Nephron (organoid): ENCODE data around the gene OR5K2.

Experiments
- H3K27ac Mint-ChIP-seq, 3 experiments: 2 replicates each; pipeline ENCODE4 v1.8.0; 2020; ENCODE audit warnings: mixed read lengths in 3 of 3, mild to moderate bottlenecking in 2 of 3, moderate library complexity in 1 of 3
- H3K27me3 Mint-ChIP-seq: 2 replicates; pipeline ENCODE4 v1.8.0; 2021; ENCODE audit warnings: low read depth, mild to moderate bottlenecking, moderate library complexity, mixed read lengths
- H3K36me3 Mint-ChIP-seq: 2 replicates; pipeline ENCODE4 v1.8.0; 2020; ENCODE audit warnings: low read depth, mixed read lengths
- H3K4me1 Mint-ChIP-seq: 2 replicates; pipeline ENCODE4 v1.8.0; 2020; ENCODE audit warnings: mixed read lengths
- H3K4me3 Mint-ChIP-seq, 3 experiments: 2 replicates each; pipeline ENCODE4 v1.8.0; 2020; ENCODE audit warnings: mild to moderate bottlenecking in 3 of 3, mixed read lengths in 3 of 3, moderate library complexity in 2 of 3
- H3K9me3 Mint-ChIP-seq: 2 replicates; pipeline ENCODE4 v1.8.0; 2020; ENCODE audit warnings: mixed read lengths
- CTCF ChIP-seq, 3 experiments: fragments of 200-600 bp; sonication (generic); IDR thresholded peaks; one replicate each; pipeline ENCODE4 v1.5.0; 2021; ENCODE audit warnings: antibody characterized with exemption in 3 of 3; ENCODE audit not compliant: unreplicated experiment in 3 of 3

Gene OR5K2

DNA sequence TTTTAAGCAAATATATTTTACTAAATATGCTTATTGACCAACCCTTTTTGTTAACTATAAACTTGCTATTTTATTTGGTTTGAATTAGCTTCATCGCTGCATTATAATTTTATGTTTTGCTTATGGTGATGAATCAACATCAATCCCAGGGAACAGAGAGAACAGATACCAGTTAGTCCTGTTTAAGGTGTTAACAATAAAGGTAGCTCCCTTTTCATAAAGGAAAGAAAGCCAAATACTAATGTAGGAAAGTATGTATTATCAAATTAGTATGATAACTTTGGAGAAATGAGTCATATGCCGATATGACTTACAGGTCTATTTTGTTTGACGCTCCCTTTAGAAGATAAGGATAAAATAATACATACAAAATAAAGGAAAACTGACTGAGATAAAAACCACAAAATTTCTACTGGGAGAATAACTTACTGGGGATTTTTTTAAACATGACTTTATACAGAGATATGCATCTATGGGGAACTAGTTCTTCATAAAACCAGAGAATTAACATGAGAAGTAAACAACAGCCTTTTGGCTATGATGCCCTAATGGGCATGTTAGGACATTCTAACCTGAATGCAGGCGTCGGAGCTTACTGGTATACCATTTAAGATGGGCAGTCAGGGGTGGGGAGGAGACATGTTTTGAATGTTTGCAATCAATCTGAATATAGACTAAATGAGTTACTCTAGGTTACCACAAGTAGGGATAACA is 4.5 kb downstream of the OR5K2 start:
- H3K4me3 Mint-ChIP-seq = no peak overlapping the region
- no peak for TF ChIP-seq CTCF (IDR thresholded peaks at IDR 0.05; ENCODE audit: unreplicated experiment in 3 of 3)
- no peak overlapping the region for H3K27ac Mint-ChIP-seq
- no peaks in the 10 kb centered on the region for H3K9me3 Mint-ChIP-seq
- H3K36me3 Mint-ChIP-seq = no peaks in the 10 kb centered on the region
- H3K27me3 Mint-ChIP-seq = no peaks in the 10 kb centered on the region
- H3K4me1 Mint-ChIP-seq = no peaks in the 10 kb centered on the region

- Mint-ChIP-seq H3K4me3 (no peak overlapping the region), H3K4me1 (no peaks in the 10 kb centered on the region), H3K27me3 (no peaks in the 10 kb centered on the region), H3K27ac (no peak overlapping the region), H3K36me3 (peaks cover 2% of the 10 kb centered on the region), H3K9me3 (no peaks in the 10 kb centered on the region)
- no peak for TF ChIP-seq CTCF (IDR thresholded peaks at IDR 0.05; ENCODE audit: unreplicated experiment in 3 of 3)
Measured at GRCh38 chr3:98504539-98504938, 7.1 kb downstream of the OR5K2 start.

GRCh38 chr3:98508582-98508981 is 11.1 kb downstream of the OR5K2 start:
- peaks cover 8% of the 10 kb centered on the region for H3K36me3 Mint-ChIP-seq
- TF ChIP-seq CTCF (IDR thresholded peaks at IDR 0.05; ENCODE audit: unreplicated experiment in 3 of 3) = no peak
- no peaks in the 10 kb centered on the region for H3K4me1 Mint-ChIP-seq
- H3K4me3 Mint-ChIP-seq = no peak overlapping the region
- no peaks in the 10 kb centered on the region for H3K9me3 Mint-ChIP-seq
- no peaks in the 10 kb centered on the region for H3K27me3 Mint-ChIP-seq
- no peak overlapping the region for H3K27ac Mint-ChIP-seq

GRCh38 chr3:98512576-98512975 is 15.1 kb downstream of the OR5K2 start:
- Mint-ChIP-seq H3K9me3 (no peaks in the 10 kb centered on the region), H3K4me3 (no peak overlapping the region), H3K27me3 (no peaks in the 10 kb centered on the region), H3K4me1 (no peaks in the 10 kb centered on the region), H3K27ac (no peak overlapping the region), H3K36me3 (peaks cover 27% of the 10 kb centered on the region)
- TF ChIP-seq CTCF (IDR thresholded peaks at IDR 0.05; ENCODE audit: unreplicated experiment in 3 of 3) = no peak

DNA sequence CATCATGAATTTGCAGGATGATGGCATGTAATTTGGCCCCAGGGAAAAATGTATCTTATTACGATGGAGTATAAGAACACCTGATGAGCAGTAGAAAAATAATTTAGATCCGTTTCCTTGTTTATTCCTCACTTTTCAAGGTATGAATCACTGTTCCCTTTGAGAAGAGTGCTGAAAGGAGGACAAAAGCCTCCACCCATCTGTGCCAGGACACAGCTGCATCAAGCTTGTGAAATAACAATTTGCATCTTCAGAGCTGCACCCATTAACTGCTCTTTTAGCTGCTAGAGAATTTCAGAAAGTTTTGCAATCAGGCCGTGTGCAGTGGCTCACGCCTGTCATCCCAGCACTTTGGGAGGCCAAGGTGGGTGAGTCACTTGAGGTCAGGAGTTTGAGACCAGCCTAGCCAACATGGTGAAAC is 15.6 kb downstream of the OR5K2 start:
- no peaks in the 10 kb centered on the region for H3K27me3 Mint-ChIP-seq
- no peak overlapping the region for H3K4me3 Mint-ChIP-seq
- no peak for TF ChIP-seq CTCF (IDR thresholded peaks at IDR 0.05; ENCODE audit: unreplicated experiment in 3 of 3)
- H3K36me3 Mint-ChIP-seq = peaks cover 30% of the 10 kb centered on the region
- H3K9me3 Mint-ChIP-seq = no peaks in the 10 kb centered on the region
- no peaks in the 10 kb centered on the region for H3K4me1 Mint-ChIP-seq
- H3K27ac Mint-ChIP-seq = no peak overlapping the region

DNA sequence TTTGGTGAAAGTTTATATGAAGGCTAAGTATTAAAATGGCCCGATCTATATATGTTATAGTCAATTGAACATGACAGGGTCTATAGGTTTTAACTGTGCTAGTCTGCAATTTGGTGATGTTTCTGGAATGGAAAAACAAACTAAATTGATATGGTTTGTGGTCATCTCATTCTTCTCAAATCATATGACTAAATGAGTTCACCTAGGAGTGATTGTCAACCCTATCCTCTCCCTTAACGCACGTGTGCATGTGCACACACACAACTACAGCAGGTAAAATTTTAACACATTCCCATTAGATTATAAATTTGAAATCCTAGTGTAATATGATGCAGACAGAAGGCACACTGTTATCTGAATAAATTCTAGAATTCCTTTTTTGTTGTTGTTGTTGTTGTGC is 16.3 kb downstream of the OR5K2 start:
- no peak overlapping the region for H3K27ac Mint-ChIP-seq
- H3K9me3 Mint-ChIP-seq = no peaks in the 10 kb centered on the region
- no peak for TF ChIP-seq CTCF (IDR thresholded peaks at IDR 0.05; ENCODE audit: unreplicated experiment in 3 of 3)
- no peaks in the 10 kb centered on the region for H3K4me1 Mint-ChIP-seq
- H3K36me3 Mint-ChIP-seq = peaks cover 35% of the 10 kb centered on the region
- H3K27me3 Mint-ChIP-seq = no peaks in the 10 kb centered on the region
- no peak overlapping the region for H3K4me3 Mint-ChIP-seq
